Measurements from ENCODE around the gene HOXA7. TPM values are rescaled to one million over a fixed set of nuclear protein-coding genes. Genes with fewer than 3 reads are reported as not detected.

Gene HOXA7
- total RNA-seq, 1 experiment from 2014 or later: not detected

- peak; percentile 69 for DNase-seq (ENCODE audit: low spot score)
Observed at GRCh38 chr7:27134392-27134791, 22.1 kb downstream of the HOXA7 start.

GRCh38 chr7:27133409-27134231 is 22.9 kb downstream of the HOXA7 start:
- no peak for DNase-seq (ENCODE audit: low spot score)

DNA sequence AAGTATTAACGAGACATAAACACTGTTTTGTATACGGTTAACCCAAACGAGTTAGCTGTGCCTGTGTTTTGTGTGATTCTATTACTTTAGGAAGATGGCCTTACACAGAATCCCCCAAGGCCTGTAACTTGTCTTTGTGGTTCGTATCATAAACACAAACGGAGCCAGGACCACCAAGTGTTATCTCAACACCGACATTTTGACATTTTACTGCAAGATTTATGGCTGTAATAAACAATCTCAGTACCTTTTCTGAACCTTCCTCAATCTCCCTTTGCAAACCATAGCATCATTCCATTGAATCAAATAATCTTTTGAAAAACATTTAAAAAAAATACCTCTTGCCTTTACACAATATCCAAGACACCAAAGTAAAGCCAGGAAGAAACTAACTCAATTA is 23.5 kb downstream of the HOXA7 start:
- DNase-seq (ENCODE audit: low spot score): no peak

DNA sequence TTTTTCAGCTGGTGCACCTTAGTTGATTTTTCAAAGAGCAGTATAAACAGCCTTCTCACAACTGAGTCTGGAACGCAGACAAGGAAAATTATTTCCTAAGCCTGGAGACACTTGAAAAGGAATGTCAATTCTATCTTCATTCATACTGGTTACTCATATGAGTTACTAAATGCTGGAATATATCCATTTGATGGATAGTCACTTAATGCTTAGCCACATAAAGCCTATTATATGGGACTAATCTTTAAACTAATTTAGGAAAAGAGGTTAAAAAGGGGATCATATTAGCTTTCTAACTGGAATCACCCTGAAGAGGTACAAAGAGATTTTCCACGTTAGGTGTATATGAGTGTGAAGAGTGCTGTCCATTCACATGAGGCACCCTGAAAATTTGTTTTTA is 24.3 kb downstream of the HOXA7 start:
- DNase-seq (ENCODE audit: low spot score): no peak

GRCh38 chr7:27131390-27131819 is 25.1 kb downstream of the HOXA7 start:
- DNase-seq (ENCODE audit: low spot score): no peak

GRCh38 chr7:27130540-27131389 is 25.7 kb downstream of the HOXA7 start, which contains the start of gene HOXA4:
TSS of gene HOXA4 (minus strand) at chr7:27130757. CDS start at chr7:27130733, 24 bp downstream.
- DNase-seq (ENCODE audit: low spot score): peak; percentile 82

DNA sequence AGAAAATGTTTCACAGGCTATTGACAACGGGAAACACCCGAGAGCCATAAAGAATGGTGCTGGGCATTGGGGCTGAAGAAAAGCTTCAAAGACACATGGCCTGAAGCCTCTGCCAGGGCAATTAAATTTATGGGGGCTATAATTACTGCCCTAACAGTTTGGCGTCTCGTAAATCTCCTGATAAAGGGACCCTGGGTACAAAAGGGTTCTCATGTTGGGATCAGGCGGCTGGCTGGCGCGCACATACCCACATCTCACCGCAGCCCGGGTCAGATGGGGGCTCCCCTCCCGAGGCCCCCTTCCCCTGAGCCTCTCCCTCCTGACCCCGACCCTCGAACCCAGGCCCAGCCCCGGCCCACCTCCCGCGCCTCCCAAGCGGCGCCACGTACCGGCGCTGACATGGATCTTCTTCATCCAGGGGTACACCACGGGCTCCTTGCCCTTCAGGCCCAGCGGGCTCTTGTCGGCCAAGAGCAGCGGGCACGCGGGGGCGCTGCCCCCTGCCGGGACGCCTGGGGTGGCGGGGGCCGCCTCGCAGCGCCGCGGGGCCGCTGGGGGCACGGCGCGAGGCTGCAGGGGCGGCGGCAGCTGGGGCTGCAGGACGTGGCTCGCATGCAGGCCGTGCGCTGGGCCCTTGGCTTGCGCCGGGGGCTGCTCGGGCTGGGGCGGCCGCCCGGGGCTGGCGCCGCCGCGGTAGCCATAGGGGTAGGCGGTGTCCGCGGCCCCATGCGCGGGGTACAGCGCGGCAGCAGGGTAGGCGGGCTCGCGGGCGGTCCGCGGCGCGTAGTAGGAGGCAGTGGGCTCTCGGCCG is 26.5 kb downstream of the HOXA7 start:
- DNase-seq (ENCODE audit: low spot score): no peak

DNA sequence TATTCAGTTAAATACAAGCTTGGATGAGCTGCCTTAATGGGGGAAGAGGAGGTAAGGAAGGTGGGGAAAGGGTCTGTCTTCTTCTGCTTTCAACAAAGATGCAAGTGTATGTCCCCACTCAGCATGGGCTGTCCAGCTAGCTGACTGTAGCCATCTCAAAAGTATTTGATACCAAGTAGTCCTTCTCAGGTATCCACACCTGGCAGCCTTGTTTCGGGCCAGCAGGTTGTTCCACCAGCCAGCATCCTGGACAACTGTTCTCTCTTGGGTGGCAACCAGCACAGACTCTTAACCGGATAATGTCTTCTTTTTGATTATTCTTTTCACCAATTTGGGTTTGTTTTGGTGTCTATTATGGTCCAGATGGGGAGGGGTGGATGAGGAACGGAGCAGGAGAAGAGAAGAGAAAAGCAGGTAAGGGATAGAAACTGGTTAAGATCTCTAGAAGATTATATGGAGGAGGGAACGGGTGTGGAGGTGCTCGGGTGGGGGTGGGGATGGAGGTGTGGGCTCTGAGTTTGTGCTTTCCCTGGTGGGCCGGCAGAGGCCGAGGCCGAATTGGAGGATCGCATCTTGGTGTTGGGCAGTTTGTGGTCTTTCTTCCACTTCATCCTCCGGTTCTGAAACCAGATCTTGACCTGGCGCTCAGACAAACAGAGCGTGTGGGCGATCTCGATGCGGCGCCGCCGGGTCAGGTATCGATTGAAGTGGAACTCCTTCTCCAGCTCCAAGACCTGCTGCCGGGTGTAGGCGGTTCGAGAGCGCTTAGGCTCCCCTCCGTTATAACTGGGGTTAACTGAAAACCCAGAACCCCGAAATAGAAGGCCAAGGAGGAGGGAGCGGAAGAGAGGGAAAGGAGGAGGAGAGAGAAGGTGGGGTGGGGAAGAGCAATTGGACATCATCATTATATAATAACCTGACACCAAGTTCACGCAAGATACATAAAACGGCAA is 27.4 kb downstream of the HOXA7 start:
- no peak for DNase-seq (ENCODE audit: low spot score)

GRCh38 chr7:27128034-27128433 is 28.4 kb downstream of the HOXA7 start:
- no peak for DNase-seq (ENCODE audit: low spot score)

- DNase-seq (ENCODE audit: low spot score): no peak
Observed at GRCh38 chr7:27126596-27127327, 29.7 kb downstream of the HOXA7 start.

- no peak for DNase-seq (ENCODE audit: low spot score)
Observed at GRCh38 chr7:27125986-27126394, 30.5 kb downstream of the HOXA7 start.

GRCh38 chr7:27124902-27125689 is 31.4 kb downstream of the HOXA7 start:
- DNase-seq (ENCODE audit: low spot score): no peak

DNA sequence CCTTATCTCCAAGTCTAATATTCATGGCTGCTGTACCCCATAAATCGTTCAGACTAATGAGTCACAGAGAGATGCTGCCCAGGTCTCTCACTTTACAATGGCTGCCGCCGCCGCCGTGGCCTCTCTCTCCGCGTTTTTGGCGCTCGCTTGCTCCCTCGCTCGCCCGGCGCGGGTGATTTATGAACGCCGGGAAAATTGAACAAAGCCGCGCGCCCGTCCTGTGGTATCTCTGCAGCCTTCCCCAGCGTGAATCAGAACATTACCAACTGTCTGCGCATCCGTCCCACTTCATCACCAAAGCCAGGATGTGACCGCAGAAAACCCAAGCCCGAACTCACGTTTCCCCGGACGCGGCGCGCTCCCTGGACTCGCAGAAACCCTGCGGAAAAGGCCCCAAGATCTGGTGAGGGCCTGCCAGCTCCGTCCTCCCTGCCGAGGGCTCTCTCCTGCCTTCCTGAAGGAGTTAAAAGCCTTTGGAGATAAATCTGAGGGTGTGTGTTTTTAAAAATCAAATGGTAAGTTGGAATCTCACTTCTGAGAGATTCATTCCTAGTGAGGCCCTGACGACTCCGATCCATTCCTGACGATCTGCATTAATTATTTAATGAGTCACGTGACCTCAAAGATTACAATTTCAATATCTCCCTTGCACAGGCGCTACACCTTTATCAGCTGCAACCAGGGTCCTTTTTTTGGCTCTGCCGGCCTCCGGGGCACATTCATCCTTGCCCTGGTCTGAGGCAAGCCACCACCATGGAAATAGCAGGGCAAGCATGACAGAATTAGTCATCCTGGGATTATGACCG is 32.2 kb downstream of the HOXA7 start:
- DNase-seq (ENCODE audit: low spot score): peak; percentile 94

GRCh38 chr7:27123477-27124053 is 32.9 kb downstream of the HOXA7 start:
- no peak for DNase-seq (ENCODE audit: low spot score)

- no peak for DNase-seq (ENCODE audit: low spot score)
Observed at GRCh38 chr7:27123007-27123476, 33.4 kb downstream of the HOXA7 start.

- DNase-seq (ENCODE audit: low spot score): no peak
Observed at GRCh38 chr7:27122077-27122910, 34.2 kb downstream of the HOXA7 start.

DNA sequence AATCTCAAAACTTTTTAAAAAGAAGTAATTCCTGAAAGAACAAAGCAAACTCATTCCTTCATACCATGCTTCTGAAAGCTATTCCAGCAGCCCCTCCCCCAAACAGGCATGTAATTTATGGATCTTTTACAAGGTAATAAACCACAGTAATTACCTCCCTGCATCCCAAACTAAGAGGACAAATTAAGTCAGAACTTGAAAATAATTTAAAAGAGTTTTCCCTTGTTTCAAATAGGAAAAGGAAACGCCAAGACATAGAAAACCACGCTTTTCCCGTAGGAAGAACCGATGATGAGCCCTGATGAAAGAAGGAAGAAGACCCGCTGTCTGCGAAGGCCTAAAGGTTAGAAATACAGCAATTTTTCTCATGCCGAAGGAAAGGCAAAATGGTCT is 34.8 kb downstream of the HOXA7 start:
- no peak for DNase-seq (ENCODE audit: low spot score)
